ENCODE results near the gene GSDME.

The GSDME gene

DNA sequence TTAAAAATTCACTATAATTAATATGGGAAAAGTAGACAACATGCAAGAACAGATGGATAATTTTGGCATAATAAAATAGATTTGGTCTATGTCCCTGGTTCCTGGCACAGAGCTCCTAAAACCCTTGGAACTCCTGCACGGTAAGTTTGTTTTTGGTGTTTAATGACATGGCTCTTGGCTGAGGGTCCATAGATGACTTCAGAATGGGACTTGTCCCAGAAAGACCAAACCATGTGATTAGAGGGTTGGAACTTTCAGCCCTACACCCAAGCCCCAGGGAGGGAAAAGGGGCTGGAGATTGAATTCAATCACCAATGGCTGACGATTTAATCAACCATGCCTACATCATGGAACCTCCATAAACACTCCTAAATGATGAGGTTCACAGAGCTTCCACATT lies 12.6 kb upstream of the GSDME start:
- no peak for DNase-seq (ENCODE audit: low spot score)

DNA sequence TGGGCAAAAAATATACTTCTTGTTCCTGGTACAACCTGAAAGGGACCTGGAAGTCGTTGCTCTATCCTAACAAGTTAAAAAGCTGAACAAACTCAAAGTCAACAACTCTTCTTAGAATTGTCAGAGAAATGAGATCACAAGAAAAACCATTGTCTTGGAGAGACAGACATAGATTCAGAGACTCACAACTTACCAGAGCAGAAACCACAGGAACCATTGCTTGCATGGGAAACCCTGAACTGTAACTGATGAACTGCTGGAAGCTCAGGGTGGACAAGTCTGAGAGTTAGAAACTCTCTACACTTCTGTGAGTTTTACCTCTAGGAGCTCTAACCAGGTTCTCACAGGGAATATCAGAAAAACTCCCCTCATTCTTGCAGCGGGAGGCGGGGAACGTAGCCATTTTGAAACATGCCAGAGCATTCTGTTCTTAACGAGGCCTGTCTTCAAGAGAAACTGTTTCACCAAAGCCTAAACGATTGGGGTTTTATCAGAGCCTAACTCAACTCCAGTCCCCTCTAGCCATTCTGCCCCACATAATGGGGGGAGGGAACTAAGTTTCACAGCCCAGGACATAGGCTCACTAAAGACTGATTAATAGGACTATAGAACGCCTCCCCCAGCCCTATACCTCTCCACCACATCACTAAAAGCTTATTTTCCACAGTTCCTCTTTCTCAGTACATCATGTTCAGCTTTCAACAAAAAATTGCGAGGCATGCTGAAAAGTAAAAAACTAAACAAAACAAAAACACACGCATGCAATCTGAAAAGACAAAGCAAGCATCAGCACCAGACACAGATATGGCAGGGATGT lies 12.0 kb upstream of the GSDME start:
- no peak for DNase-seq (ENCODE audit: low spot score)

DNA sequence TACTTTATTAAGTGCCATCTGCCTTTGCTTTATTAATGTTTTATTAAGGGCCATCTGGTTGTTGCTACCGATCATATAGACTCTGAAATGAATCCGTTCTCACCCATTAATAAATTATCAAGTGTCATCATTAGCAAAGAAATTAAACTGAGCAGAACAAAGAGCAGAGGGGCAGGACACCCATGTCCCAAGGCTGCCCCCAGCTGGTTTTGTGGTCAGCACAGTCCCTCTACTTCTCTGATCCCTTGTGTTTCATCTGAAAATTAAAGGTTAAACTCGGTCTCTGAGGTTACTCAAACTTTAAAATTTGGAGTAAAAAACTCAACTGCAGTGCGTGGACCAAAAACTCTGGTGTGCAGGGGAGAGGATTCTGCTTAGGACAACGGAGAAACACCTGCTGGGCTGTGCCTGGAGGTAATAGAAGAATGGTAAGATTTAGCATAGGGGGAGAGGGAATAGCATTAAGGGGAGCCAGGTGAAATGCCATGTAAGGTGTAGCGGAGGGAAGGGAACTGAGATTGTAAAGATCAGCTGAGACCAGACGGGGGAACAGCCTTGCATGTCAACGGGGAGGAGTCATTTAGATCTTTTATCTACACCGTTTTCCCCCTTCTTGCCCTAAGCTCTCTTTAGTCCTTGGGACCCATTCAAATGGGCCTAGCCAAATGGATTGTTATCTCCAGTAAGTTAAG lies 10.8 kb upstream of the GSDME start:
- DNase-seq (ENCODE audit: low spot score), result no peak

- no peak for DNase-seq (ENCODE audit: low spot score)
These were observed 7.9 kb upstream of the GSDME start for GRCh38 chr7:24764972-24765744.

DNA sequence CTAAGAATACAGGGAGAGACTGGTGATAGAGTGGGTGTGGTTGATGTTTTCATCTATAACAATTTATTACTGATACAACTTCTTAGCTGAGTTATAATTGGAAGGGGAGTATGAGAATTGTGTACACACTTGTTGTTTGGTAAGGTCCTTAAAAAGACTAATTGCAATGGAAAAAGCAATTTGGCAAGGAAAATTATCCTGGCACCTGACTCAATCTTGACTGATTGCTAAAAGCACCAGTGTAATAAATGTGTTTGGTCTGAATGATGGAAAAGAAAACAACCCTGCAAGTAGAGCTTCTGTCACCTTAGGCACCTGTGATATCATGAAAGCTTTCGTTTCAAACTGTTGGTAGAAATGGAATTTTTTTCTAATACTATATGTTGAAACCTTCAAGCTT lies 6.7 kb upstream of the GSDME start:
- no peak for DNase-seq (ENCODE audit: low spot score)

DNA sequence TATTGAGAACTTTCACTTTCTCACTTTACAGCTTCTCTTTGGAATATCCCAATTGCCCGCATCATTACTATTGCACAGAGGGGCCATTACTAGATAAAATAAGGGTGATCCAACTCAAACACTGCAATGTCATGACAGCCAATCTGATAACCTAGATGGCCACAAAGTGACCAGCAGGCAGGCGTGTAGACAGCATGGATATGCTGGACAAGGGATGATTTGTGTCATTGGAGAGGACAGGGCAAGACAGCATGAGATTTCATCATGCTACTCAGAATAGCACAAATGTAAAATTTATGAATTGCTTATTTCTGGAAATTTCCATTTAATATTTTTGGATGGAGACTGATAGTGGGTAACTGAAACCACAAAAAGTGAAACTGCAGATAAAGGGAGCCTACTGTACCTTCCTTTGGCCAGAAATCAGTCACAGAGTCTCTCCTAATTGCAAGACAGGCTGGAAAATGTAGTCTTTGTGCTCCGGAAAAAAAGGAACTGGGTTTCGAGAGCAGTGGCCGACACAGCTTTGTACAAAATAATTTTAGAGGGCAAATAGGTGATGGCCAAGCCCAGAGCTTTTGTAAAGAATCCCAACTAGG lies 6.1 kb upstream of the GSDME start:
- DNase-seq (ENCODE audit: low spot score), result no peak

DNA sequence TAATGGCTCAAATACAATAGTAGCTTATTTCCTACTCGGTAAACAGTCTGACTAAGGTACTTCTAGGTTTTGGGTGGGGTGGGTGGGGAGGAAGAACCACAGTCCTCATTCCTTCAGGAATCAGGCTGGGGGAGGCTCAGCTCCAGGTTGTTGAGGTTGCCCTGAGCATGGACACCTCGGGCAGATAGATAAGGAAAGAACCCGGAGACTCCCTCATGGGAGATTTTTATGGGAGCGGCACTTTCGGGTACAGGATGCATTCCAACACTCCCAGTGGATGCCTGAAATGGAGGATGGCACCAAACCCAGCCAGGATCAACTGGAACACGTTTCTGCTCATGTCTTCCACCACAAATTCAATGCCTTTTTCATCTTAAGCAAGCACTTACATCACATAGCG lies 5.5 kb upstream of the GSDME start:
- DNase-seq (ENCODE audit: low spot score), result no peak

- DNase-seq (ENCODE audit: low spot score), result no peak
These were observed 3.7 kb upstream of the GSDME start for GRCh38 chr7:24760968-24761367.

- no peak for DNase-seq (ENCODE audit: low spot score)
These were observed 515 bp downstream of the GSDME start for GRCh38 chr7:24756545-24757352.

GRCh38 chr7:24755541-24756407 lies 1.5 kb downstream of the GSDME start:
- peak; percentile 11 for DNase-seq (ENCODE audit: low spot score)

DNA sequence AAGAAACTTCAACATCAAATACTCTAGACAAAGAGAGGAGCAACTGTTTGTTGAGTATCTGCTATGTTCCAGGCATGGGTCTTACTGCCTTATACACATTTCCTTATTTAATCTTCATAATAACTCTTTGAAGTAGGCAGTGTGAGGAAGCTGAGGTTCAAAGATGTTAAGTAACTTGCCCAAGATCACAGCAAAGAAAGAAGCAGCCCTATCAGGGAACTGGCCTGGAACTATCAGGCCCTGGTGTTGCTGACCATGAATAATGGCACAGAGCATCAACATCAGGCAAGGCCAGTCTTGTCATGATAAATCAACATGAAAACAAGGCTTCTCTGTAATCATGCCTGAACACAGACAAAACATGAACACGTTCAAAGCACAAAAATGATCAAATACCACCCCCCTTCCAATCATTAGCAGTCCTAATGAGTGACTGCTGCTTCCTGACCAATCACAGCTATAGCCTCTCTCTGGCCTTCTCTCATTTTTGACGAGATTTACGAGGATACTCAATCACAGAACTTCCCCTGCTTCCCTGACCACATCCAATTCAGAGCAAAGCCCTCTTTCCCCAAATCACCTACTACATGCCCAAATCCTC lies 2.3 kb downstream of the GSDME start:
- DNase-seq (ENCODE audit: low spot score), result no peak

GRCh38 chr7:24752073-24752800 lies 5.0 kb downstream of the GSDME start:
- DNase-seq (ENCODE audit: low spot score), result no peak

- no peak for DNase-seq (ENCODE audit: low spot score)
These were observed 5.8 kb downstream of the GSDME start for GRCh38 chr7:24751484-24751883.

GRCh38 chr7:24750441-24751055 lies 6.7 kb downstream of the GSDME start:
- DNase-seq (ENCODE audit: low spot score), result no peak

DNA sequence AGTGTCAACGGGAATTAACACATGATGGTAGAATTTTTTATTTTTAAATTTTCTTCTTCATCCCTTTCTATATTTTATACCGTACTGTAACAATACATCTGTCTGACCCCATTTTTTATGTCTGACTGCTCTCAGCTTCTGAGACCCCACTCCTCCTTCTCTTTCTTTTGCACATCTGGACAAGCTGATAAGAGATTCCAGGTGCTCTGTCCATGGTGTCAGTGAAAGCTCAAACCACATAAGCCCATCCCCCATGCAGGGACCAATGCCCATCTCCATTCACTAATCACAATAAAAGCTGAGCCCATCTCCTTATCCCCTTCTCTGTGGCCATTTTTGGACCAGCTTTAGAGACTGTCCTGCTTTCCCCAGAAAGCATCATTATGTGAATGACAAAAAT lies 8.7 kb downstream of the GSDME start:
- no peak for DNase-seq (ENCODE audit: low spot score)

DNA sequence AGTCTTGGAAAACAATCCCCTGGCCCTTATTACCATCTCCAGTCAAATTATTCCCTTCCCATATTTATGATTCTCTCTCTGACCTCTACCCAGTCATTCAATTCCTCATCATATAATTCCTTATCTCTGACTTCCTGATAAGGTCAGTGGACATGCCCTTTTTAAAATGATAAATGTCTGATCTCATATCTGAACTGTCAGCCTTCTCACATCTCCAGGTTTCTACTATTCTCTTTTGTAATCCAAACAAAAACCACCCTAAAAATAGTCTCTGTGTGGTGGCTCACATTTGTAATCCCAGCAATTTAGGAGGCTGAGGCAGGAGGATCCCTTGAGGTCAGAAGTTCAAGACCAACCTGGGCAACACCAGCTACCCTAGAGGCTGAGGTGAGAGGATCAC lies 11.9 kb downstream of the GSDME start:
- DNase-seq (ENCODE audit: low spot score), result no peak

DNA sequence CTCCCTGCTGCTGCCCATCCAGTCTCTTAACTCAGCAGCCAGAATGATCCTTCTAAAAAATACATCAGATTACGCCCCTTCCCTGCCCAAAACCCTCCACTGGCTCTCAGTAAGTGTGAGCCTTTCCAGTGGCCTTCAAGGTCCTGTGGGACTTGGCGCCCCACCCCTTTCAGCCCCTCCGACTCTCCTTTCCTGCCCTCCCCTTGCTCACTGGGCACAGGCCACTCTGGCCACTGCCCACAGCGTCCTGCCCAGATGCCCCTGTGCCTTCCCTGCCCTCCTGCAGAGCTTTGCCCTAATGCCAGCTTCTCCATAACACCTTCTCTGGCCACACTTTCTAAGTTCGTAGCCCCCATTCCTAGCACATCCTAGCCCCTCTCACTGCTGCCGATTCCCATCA lies 13.8 kb downstream of the GSDME start:
- no peak for DNase-seq (ENCODE audit: low spot score)

DNA sequence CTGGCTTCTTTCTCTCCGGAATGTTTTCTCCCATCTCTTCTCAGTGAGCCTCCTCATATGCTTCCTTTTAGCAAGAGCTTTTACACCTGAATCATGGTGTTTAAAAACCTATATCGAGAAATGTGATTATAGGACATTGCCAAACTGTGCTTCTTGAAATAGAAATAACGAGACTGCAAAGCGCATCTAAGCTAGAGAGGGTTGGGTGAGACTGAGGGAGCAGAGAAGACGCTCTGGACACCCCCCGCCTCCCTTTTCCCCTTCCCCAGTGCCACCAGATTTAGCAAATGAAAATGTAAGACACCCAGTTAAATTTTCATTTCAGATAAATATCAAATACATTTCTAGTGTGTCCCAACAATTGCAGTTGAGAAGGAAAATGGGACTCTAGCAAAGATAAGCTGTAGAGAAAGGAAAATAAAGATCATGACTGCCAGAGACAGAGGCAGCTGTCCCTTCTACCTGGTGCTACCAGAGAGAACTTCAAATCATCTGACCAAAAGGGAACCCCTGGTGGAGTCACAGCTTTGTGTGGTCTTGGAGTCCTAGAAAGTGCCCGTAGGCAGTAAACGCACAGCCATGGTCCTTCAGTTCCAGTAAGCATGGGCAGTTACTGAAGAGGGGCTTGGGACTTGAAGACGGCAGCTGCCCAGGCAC lies 14.6 kb downstream of the GSDME start:
- DNase-seq (ENCODE audit: low spot score), result no peak

Data from RKO (cell line).